ENCODE measurements around the gene RPRML. TPM values are rescaled to one million over a fixed set of nuclear protein-coding genes. Genes with fewer than 3 reads are reported as not detected.

RPRML gene
- total and polyA plus RNA-seq, 4 donors = 0.06 TPM; not detected in 3

DNA sequence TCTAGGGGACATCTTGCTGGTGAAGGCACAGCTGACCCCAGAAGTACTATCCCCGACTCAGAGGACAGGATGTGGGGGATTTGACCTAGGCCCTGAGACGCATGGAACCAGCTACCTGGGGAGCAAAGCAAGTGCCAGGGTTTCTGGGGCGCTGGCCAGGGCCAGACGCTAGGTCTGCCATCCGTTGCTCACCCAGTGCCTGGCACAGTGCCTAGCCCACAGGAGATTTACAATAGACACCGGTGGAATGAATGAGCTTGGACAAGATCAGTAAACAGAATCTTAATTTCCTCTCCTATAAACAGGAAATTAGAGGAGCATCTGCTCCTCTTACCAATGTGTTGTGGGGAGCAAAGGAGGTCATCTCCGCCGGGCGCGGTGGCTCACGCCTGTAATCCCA, 5.0 kb downstream of the RPRML start:
- H3K27me3 ChIP-seq (ENCODE audit: control insufficient read depth in 4 of 4, insufficient read depth in 4 of 4, low read length in 3 of 4) = no peaks in the 10 kb centered on the region
- WGBS = 82% methylated on average over 11 of the region's 11 CpGs
- H3K4me1 ChIP-seq (ENCODE audit: control insufficient read depth in 4 of 4, insufficient read depth in 4 of 4, low read length in 3 of 4) = peaks cover 11 to 17% (median 15%) of the 10 kb centered on the region in 4 donors
- no peak overlapping the region for H3K4me3 ChIP-seq (ENCODE audit: low read depth in 1 of 3, low read length in 3 of 3)
- TF ChIP-seq EGR1 (IDR thresholded peaks at IDR 0.05; ENCODE audit: low read depth in 2 of 2) (no peak), RXRA (IDR thresholded peaks at IDR 0.05) (no peak), FOXA1 (IDR thresholded peaks at IDR 0.05) (no peak), NR2F2 (IDR thresholded peaks at IDR 0.05) (no peak), TAF1 (conservative IDR thresholded peaks at IDR 0.05) (no peak), CTCF (IDR thresholded peaks at IDR 0.05; ENCODE audit: low read depth, low read length, missing input control) (no peak), HNF4A (conservative IDR thresholded peaks at IDR 0.05) (no peak), ZBTB33 (IDR thresholded peaks at IDR 0.05) (no peak), SP1 (IDR thresholded peaks at IDR 0.05) (no peak), JUND (IDR thresholded peaks at IDR 0.05) (no peak), FOXA2 (IDR thresholded peaks at IDR 0.05) (no peak)
- no peak overlapping the region for H3K27ac ChIP-seq (ENCODE audit: low read depth in 1 of 2, low read length in 2 of 2)
- DNase-seq (ENCODE audit: low spot score) = no peak
- no peak overlapping the region for H3K9ac ChIP-seq (ENCODE audit: low read depth in 1 of 2, low read length in 2 of 2)
- H3K9me3 ChIP-seq (ENCODE audit: control insufficient read depth in 4 of 4, low read length in 3 of 4) = no peaks in the 10 kb centered on the region
- no peaks in the 10 kb centered on the region for H3K36me3 ChIP-seq (ENCODE audit: control insufficient read depth in 4 of 4, insufficient read depth in 3 of 4, low read depth in 1 of 4, low read length in 3 of 4)

GRCh38 chr17:46972346-46972745, 6.7 kb downstream of the RPRML start:
- Histone ChIP-seq H3K27me3 (ENCODE audit: control insufficient read depth in 4 of 4, insufficient read depth in 4 of 4, low read length in 3 of 4) (no peaks in the 10 kb centered on the region), H3K4me1 (ENCODE audit: control insufficient read depth in 4 of 4, insufficient read depth in 4 of 4, low read length in 3 of 4) (peaks cover 0 to 5% (median 4%) of the 10 kb centered on the region in 4 donors), H3K9ac (ENCODE audit: low read depth in 1 of 2, low read length in 2 of 2) (no peak overlapping the region), H3K27ac (ENCODE audit: low read depth in 1 of 2, low read length in 2 of 2) (no peak overlapping the region), H3K9me3 (ENCODE audit: control insufficient read depth in 4 of 4, low read length in 3 of 4) (no peaks in the 10 kb centered on the region), H3K4me3 (ENCODE audit: low read depth in 1 of 3, low read length in 3 of 3) (no peak overlapping the region), H3K36me3 (ENCODE audit: control insufficient read depth in 4 of 4, insufficient read depth in 3 of 4, low read depth in 1 of 4, low read length in 3 of 4) (no peaks in the 10 kb centered on the region)
- no peak for TF ChIP-seq REST (IDR thresholded peaks at IDR 0.05)
- no peak for TF ChIP-seq ATF3 (IDR thresholded peaks at IDR 0.05)
- TF ChIP-seq HNF4A (conservative IDR thresholded peaks at IDR 0.05) = no peak
- no peak for TF ChIP-seq RAD21 (IDR thresholded peaks at IDR 0.05)
- TF ChIP-seq GABPA (IDR thresholded peaks at IDR 0.05 in 1 of 2, conservative IDR thresholded peaks at IDR 0.05 in 1 of 2) = no peak
- TF ChIP-seq RXRA (IDR thresholded peaks at IDR 0.05) = no peak
- TF ChIP-seq ZBTB33 (IDR thresholded peaks at IDR 0.05) = no peak
- TF ChIP-seq, protein P1, sequence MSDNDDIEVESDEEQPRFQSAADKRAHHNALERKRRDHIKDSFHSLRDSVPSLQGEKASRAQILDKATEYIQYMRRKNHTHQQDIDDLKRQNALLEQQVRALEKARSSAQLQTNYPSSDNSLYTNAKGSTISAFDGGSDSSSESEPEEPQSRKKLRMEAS (IDR thresholded peaks at IDR 0.05) = no peak
- no peak for TF ChIP-seq FOXA1 (IDR thresholded peaks at IDR 0.05)
- TF ChIP-seq HNF4G (IDR thresholded peaks at IDR 0.05) = no peak
- no peak for TF ChIP-seq NR2F2 (IDR thresholded peaks at IDR 0.05)
- no peak for TF ChIP-seq YY1 (IDR thresholded peaks at IDR 0.05)
- no peak for TF ChIP-seq SP1 (IDR thresholded peaks at IDR 0.05)
- no peak for TF ChIP-seq CTCF (IDR thresholded peaks at IDR 0.05; ENCODE audit: low read depth, low read length, missing input control)
- TF ChIP-seq EGR1 (IDR thresholded peaks at IDR 0.05; ENCODE audit: low read depth in 2 of 2) = no peak
- TF ChIP-seq JUND (IDR thresholded peaks at IDR 0.05) = no peak
- TF ChIP-seq FOXA2 (IDR thresholded peaks at IDR 0.05) = no peak
- no peak for TF ChIP-seq TAF1 (conservative IDR thresholded peaks at IDR 0.05)
- WGBS = 47% methylated on average over 6 of the region's 6 CpGs
- no peak for DNase-seq (ENCODE audit: low spot score)

All from liver (tissue), 9 donors.